GM19467 (cell line): ENCODE results near the gene PILRA.
A peak's percentile ranks its signal among the peaks of the same experiment; 100 is the strongest.
"Not testable (repeated sequence)": the region's sequence is repeated elsewhere in the genome, so short reads cannot be mapped to it uniquely, and the experiment has no call there.

ENCODE experiments used
- ATAC-seq: cut with Tn5 transposase; IDR thresholded peaks from one replicate; pipeline ENCODE4 v1.9.1; 2021; ENCODE audit warnings: mild to moderate bottlenecking, moderate library complexity; ENCODE audit not compliant: unreplicated experiment

PILRA gene

DNA sequence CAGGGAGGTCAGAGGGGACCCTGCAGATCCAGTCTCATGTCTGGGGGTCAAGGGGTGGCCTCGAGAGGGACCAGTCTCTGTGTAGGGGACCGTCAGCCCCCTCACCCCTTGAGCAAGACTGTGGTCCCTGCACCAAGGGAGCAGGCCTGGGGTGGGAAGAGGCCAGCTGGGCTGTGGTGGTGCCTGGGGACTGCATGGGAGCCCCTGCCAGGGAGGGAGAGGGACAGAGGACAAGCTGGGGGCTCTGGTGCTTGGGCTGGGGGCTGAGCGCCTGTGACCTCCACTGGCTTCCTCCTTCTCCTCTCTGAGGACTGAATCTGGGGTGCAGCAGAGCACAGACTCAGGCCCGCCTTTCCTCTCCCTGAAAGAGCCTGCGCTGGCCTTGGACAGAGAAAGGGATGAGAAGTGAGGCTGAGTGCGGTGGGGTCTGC is 16.1 kb upstream of the PILRA start:
- no peak for ATAC-seq

DNA sequence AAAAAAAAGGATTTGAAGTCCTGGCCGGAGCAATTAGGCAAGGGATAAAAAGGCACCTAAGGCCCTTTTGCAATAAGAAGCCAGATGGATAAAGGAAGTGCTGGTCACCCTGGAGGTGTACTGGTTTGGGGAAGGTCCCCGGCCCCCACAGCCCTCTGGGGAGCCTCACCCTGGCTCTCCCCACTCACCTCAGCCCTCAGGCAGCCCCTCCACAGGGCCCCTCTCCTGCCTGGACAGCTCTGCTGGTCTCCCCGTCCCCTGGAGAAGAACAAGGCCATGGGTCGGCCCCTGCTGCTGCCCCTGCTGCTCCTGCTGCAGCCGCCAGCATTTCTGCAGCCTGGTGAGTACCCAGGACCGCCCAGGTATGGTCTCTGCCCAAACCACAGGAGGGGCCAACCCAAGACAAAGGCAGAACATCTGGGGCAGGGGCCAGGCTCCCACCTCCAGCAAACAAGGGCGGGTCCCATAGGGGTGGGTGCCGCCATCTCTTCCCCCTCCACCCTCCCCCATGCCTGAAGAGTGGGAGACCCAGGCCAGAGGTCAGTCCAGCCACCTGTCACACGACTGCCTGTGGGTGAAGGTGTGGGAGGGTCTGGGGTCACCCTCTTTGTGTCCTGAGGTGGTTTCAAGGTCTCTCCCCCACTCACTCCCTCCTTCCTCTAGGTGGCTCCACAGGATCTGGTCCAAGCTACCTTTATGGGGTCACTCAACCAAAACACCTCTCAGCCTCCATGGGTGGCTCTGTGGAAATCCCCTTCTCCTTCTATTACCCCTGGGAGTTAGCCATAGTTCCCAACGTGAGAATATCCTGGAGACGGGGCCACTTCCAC is 15.0 kb upstream of the PILRA start, which contains the start of gene PILRB:
Gene PILRB, plus strand, starts transcription at position 91 of the 830 bp plus-strand sequence. Its CDS starts 186 bp downstream, at position 277.
- no peak for ATAC-seq

DNA sequence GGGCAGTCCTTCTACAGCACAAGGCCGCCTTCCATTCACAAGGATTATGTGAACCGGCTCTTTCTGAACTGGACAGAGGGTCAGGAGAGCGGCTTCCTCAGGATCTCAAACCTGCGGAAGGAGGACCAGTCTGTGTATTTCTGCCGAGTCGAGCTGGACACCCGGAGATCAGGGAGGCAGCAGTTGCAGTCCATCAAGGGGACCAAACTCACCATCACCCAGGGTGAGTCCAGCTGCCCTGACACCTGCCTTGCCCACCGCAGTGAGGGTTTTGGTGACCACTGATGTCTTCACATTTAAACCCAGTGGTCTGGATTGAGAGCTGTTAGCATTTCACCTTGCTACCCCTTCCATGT is 14.5 kb upstream of the PILRA start:
- ATAC-seq: no peak

DNA sequence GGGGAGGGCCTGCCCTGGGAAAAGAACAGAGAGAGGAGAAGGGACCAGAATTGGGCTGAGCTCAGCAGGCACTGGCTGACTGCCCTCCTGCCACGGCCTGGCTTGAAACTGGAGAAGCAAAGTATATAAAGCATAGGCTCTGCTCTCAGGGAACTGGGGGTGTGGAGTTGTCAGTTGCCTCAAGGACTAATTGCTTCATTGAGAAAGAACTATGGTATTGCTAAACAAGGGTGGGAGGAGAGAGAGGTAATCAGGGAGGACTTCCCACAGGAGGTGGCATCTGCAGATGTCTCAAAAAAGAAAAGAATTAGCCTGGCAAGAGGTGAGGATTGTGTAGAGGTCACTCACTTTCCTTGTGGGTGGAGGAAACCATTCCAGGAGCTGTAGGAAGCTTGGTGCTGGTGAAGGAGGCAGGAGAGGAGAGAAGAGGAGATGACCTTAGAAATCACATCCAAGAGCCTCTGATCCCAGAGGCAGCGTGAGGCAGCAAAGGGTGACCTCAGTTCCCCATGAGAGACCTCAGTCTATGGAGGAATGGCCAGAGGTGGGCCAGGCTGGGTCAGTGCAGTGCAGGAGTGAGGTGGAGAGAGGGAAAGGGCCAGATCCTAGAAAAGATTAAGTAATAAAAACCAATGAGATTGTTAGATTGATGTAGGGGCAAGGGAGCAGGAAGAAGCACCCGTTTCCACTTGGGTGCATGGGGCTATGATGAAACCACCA is 13.0 kb upstream of the PILRA start:
- no peak for ATAC-seq

DNA sequence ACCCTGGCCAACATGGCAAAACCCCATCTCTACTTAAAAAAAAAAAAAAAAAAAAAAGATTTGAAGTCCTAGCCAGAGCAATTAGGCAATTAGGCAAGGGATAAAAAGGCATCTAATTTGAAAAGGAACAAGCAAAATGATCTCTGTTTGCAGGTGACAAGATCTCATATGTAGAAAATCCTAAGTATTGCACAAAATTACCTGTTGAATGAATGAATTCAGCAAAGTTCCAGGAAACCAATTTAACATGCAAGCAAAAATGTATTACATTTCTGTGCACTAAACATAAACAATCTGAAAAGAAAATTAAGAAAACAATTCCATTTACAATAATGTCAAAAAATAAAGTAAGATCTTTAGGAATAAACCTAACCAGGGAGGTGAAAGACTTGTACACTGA is 10.2 kb upstream of the PILRA start:
- no peak for ATAC-seq

DNA sequence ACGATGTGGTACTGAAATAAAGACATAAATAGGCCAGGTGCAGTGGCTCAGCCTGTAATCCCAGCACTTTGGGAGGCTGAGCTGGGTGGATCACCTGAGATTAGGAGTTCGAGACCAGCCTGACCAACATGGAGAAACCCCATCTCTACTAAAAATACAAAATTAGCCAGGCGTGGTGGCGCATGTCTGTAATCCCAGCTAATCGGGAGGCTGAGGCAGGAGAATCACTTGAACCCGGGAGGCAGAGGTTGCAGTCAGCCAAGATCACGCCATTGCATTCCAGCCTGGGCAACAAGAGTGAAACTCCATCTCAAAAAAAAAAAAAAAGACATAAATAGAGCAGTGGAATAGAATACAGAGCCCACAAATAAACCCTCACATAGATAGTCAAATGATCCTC is 9.5 kb upstream of the PILRA start:
- not testable (repeated sequence) for ATAC-seq

DNA sequence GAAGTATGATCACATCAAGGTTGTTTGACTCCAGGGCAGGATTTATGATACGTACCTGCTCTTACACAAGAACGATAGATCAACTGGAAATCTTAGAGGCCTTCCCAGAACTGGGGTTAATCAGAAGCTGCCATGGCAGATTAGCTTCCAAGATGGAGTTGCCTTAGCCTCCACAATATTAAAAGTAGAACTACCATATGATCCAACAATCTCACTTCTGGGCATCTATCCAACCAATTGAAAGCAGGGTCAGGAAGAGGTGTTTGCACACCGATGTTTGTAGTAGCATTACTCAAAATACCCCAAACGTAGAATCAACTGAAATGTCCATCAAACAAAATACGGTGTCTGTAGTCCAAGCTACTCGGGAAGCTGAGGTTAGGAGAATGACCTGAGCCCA is 8.8 kb upstream of the PILRA start:
- ATAC-seq: no peak

DNA sequence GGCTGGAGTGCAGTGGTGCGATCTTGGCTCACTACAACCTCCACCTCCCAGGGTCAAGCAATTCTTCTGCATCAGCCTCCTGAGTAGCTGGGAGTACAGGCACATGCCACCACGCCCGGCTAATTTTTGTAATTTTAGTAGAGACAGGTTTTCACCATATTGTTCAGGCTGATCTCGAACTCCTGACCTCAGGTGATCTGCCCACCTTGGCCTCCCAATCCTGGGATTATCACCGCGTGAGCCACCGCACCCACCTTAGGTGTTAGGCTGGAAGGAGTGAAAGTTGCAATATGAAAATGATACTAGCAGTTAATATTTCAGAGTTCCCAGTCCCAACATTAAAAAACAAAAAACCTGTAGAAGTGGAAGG is 7.3 kb upstream of the PILRA start:
- not testable (repeated sequence) for ATAC-seq

DNA sequence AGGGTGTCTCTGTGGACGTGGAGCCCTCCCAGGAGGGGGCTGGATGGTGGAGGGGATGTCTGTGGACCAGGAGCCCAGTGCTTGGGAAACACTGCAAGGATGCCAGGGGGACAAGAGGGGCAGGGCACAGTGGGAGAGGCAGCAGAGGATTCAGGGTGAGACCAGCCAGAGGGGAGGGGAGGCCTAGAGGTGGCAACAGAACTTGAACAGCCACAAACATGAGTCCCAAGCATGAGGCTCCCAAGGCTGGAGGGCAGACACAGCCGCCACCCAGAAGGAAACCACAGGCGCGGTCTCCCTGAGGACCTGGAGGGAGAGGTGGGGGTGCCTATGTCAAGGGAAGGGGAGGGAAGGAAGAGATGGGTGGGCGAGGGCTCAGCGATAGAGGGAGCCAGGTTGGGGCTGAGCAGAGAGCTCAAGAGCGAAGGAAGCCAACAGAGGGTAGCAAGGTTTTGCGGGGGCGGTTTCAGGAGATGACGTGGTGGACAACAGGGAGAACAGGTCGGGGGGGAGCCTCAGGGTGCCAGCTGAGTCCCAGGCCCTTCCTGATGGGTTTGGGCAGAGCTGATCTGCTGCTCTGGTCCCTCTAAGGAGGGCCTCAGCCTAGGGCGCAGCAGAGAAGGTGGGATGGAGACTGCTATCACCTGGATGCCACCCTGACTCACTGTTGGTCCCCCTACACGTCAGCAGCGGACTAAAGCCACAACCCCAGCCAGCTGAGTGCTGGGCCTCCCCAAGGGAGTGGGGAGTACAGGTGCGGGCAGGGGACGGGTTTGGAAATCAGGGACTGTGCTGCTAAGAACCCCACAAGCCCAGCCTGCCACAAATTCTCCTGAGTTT is 6.7 kb upstream of the PILRA start:
- no peak for ATAC-seq

DNA sequence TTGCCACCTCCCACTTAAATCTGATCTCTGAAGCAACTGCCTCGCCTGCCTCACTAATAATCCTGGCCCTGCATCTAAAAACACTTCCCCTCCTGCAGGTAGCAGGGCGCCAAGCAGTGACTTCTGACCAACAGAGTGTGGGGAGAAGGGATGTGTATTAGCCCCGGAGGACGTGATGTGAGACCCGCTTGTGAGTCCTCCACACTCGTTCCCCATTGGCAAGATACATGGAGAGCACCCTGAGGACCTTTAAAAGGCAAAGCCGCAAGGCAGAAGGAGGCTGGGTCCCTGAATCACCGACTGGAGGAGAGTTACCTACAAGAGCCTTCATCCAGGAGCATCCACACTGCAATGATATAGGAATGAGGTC is 6.1 kb upstream of the PILRA start:
- no peak for ATAC-seq

DNA sequence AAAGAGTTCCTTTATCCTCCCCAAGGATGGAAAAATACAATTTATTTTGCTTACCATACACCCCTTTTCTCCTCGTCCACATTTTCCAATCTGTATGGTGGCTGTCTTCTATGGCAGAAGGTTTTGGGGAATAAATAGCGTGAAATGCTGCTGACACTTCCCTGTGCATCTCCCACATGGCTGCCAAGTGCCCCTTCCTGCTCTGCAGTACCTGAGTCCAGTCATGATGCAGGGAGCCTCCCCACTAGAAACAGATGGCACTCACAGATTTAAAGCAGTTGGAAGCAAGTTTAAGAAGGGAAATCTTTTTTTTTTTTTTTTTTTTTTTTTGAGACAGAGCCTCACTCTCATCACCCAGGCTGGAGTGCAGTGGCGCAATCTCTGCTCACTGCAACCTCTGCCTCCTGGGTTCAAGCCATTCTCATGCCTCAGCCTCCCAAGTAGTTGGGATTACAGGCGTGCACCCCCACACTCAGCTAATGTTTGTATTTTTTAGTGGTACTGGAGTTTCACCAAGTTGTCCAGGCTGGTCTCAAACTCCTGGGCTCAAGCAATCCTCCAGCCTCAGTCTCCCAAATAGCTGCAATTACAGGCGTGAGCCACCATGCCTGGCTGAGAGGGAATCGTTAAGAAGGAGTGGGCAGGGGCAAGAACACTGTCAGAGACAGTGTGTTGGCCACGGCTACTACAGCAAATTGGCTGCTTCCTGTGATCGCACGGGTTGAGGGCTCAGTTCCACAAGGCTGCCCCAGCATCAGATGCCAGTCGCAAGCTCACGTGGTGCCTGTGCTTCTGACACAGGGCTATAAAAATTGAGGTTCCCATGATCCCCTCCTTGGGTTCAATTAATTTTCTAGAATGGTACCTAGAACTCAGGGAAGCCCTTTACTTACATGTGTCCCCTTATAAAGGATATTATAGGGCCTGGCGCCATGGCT is 5.3 kb upstream of the PILRA start:
- ATAC-seq: no peak

DNA sequence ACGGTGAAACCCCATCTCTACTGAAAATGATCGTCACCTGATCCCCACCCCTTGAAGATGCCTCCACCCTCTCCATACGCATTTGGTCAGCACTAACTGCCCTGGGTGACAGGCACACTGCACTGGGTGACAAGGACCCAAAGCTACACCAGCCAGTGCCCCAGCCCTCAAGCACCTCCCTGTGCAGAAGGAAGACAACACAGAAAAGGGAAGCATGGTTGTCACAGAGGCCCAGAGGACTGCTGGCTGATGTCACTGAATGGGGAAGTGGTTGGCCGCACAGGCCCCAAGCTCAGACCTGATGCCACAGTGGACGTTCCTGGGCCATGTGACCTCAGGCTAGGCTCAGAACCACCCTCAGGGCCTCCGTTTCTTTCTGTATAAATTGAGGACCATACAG is 4.2 kb upstream of the PILRA start:
- peak; percentile 58 for ATAC-seq

DNA sequence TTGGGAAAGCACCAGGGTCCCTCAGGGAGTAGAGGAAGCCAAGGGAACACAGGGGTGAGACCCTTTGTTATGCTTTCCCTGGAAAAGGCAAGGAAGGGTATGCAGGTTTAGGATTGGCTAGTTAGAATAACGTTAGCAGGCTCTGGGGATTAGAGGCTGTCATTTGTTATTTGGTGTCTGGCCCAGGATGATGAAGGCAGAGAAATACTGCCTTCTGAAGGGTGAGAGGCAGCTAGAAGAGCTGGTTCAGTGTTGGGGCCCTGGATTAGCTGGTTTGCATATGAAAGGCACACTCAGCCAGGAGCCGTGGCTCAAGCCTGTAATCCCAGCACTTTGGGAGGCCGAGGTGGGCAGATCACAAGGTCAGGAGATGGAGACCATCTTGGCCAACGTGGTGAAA is 3.0 kb upstream of the PILRA start:
- ATAC-seq: no peak

DNA sequence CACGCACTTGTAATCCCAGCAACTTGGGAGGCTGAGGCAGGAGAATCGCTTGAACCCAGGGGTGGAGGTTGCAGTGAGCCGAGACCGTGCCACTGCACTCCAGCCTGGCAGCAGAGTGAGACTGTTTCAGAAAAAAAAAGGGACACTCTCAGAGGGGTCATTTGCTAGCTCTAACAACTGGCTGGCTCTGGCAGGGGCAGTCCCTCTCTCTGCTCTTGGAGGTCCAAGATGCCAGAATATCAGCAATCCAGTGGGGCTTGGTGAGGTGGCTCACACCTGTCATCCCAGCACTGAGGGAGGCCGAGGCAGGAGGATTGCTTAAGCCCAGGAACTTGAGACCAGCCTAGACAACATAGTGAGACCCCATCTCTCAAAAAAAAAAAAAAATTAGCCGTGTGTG is 2.5 kb upstream of the PILRA start:
- no peak for ATAC-seq

DNA sequence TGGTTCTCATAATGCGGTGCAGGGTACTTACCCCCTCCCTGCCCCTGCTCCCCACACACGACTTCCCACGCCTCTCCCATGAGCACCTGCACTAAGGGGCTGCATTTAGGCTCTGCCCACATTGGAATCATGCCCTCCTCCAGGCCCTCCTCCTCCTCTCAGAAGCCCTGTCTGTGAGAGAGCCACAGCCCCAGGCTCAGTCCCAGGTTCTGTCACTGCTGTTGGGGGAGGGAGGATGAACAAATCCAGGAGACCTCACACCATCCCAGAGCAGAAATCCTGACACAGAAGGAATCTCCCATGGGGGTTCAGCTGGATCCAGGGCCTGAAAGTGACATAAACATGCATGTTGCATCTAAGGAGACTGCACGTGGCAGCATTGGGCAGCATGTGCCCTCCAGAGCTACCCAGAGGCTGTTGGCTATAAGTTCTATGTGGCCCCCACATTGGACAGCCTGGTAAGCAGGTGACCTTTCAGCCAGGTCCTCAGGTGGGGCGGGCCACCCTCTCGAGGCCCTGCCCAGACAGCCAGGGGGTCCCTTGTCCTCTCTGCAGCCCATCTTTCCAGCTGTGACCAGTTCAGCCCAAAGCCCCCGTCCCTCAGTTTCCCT is 1.6 kb upstream of the PILRA start:
- ATAC-seq: no peak

DNA sequence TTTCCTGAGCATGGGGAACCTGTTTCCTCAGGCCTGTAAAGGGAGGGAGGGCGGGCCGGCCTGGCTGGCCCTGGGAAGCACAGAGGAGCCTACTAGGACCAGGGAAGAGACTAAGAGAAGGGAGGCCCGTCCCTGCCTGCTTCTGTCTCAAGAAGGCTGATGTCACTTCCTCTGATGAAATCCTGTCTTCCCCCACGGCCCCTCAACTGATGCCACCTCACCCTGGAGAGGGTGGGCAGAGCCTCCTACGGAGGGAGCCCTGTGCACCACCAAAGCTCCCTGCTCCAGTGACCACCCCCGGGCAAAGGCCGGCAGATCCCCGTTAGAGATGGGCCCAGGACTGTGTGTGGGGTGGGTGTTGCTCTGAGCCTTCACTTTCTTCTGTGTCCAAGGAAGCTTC is 1.0 kb upstream of the PILRA start:
- no peak for ATAC-seq

DNA sequence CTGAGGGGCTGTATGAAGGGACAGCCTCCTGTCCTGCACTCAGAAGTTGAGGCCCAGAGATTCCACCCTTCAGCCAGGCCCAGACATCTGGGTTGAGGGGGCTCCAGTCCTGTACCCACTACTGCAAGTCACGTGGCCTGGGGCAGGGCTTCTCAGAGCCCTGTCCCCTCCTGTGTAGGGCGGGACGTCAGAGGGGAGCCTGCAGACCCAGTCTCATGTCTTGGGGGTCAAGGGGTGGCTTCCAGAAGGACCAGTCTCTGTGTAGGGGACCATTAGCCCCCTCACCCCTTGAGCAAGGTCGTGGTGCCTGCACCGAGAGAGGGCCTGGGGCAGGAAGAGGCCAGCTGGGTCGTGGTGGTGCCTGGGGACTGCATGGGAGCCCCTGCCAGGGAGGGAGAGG is 593 bp upstream of the PILRA start:
- no peak for ATAC-seq

DNA sequence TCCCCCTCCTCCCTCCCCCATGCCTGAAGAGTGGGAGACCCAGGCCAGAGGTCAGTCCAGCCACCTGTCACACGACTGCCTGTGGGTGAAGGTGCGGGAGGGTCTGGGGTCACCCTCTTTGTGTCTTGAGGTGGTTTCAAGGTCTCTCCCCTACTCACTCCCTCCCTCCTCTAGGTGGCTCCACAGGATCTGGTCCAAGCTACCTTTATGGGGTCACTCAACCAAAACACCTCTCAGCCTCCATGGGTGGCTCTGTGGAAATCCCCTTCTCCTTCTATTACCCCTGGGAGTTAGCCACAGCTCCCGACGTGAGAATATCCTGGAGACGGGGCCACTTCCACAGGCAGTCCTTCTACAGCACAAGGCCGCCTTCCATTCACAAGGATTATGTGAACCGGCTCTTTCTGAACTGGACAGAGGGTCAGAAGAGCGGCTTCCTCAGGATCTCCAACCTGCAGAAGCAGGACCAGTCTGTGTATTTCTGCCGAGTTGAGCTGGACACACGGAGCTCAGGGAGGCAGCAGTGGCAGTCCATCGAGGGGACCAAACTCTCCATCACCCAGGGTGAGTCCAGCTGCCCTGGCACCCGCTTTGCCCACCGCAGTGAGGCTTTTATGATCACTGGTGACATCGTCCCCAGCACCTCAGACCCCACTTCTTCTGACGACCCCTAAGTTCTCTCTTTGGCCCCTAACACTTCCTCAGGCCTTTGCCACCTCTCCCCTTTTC is 747 bp downstream of the PILRA start:
- not testable (repeated sequence) for ATAC-seq

DNA sequence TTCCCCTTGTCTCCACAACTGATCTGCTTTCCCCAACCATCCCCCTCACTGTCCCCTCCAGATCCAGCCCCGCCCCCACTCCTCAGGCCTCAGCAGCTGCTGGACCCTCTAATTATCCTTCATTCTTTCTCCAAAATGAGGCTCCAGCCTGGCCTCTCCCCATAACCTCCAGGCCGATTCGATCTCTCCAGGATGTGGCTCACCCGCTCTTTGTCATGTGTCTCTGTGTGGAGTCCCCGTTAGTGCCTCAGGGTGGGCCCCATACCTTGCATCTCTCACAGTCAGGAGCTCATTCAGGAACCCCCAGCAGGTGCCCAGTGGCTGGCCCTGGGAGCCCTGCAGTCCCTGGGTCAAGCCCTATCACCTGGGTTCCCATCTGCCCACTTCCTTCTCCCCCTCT is 1.3 kb downstream of the PILRA start:
- no peak for ATAC-seq
